Measurements from ENCODE around the gene GNG8. TPM values are rescaled to one million over a fixed set of nuclear protein-coding genes. Genes with fewer than 3 reads are reported as not detected.

GNG8 gene
- total and polyA plus RNA-seq, 2 donors (not counting 1 experiment from before 2014, with no cell fraction given), result 6.7 TPM; not detected in 1

DNA sequence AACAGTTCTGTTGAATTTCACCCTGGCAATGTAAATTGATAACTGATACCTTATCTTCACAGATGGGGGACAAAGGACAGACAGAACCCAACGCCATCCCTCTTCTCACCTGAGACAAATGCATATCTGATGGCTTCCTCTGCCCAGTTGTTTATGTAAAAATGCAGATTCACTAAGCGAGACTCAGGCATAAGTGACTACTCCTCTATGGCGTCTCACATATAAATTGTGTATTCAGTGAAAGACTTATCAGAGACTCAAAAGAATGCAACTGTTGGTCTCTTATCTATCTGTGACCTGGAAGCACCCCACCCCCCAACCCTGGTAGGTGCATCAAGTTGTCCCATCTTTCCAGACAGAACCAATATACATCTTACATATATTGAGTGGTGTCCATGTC lies 48.1 kb downstream of the GNG8 start:
- ChIA-PET POLR2A (no interaction called here), CTCF (interaction anchor here (1.0 kb wide), 1 partner anchor 13 kb away, joined by 3 read pairs; the partner anchor contains the start of gene CALM3)
- Mint-ChIP-seq H3K27ac (no peak overlapping the region), H3K4me1 (no peaks in the 10 kb centered on the region), H3K27me3 (peaks cover 3% of the 10 kb centered on the region), H3K4me3 (no peak overlapping the region), H3K9me3 (ENCODE audit: insufficient read depth) (no peaks in the 10 kb centered on the region)
- intact Hi-C loops (cut with micrococcal nuclease), result no loop called here
- Histone ChIP-seq H3K79me2 (ENCODE audit: control insufficient read depth, insufficient read depth, low read length) (no peaks in the 10 kb centered on the region), H3K4me3 (ENCODE audit: control extremely low read depth in 1 of 5, extremely low read depth in 1 of 5, insufficient read depth in 1 of 5, low read depth in 2 of 5, low read length in 4 of 5) (no peak overlapping the region), H3K9ac (ENCODE audit: low read length) (no peak overlapping the region), H3K4me2 (replicated peaks; ENCODE audit: low read depth, low read length, poor library complexity, severe bottlenecking) (no peak overlapping the region), H3K4me1 (ENCODE audit: control insufficient read depth in 2 of 2, insufficient read depth in 2 of 2, low read length in 2 of 2) (no peaks in the 10 kb centered on the region), H3K27me3 (replicated peaks in 1 of 4; ENCODE audit: control extremely low read depth in 1 of 4, control insufficient read depth in 3 of 4, insufficient read depth in 4 of 4, low read length in 3 of 4) (no peaks in the 10 kb centered on the region), H3K9me3 (ENCODE audit: control extremely low read depth in 1 of 3, control insufficient read depth in 2 of 3, insufficient read depth in 1 of 3, low read length in 2 of 3) (peaks cover 0 to 3% (median 0%) of the 10 kb centered on the region in 3 donors), H4K20me1 (ENCODE audit: control insufficient read depth, insufficient read depth, low read length, poor library complexity, severe bottlenecking) (no peaks in the 10 kb centered on the region), H3K27ac (ENCODE audit: low read length in 2 of 2) (no peak overlapping the region), H3K36me3 (replicated peaks in 1 of 2; ENCODE audit: control extremely low read depth in 1 of 2, control insufficient read depth in 1 of 2, extremely low read depth in 1 of 2, insufficient read depth in 2 of 2, low read length in 1 of 2) (no peaks in the 10 kb centered on the region), H2AFZ (ENCODE audit: insufficient read depth, low read depth, low read length, poor library complexity, severe bottlenecking) (no peak overlapping the region)
- TF ChIP-seq, protein P1, sequence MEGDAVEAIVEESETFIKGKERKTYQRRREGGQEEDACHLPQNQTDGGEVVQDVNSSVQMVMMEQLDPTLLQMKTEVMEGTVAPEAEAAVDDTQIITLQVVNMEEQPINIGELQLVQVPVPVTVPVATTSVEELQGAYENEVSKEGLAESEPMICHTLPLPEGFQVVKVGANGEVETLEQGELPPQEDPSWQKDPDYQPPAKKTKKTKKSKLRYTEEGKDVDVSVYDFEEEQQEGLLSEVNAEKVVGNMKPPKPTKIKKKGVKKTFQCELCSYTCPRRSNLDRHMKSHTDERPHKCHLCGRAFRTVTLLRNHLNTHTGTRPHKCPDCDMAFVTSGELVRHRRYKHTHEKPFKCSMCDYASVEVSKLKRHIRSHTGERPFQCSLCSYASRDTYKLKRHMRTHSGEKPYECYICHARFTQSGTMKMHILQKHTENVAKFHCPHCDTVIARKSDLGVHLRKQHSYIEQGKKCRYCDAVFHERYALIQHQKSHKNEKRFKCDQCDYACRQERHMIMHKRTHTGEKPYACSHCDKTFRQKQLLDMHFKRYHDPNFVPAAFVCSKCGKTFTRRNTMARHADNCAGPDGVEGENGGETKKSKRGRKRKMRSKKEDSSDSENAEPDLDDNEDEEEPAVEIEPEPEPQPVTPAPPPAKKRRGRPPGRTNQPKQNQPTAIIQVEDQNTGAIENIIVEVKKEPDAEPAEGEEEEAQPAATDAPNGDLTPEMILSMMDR (IDR thresholded peaks at IDR 0.05), result no peak
- no peak for TF ChIP-seq EZH2 (IDR thresholded peaks at IDR 0.05; ENCODE audit: borderline replicate concordance, insufficient read depth, low read depth, low read length, poor library complexity, severe bottlenecking)
- DNase-seq (no peak), ATAC-seq (ENCODE audit: low read depth) (no peak)
- no CpG with 5 or more reads among the region's 3 CpGs for WGBS (ENCODE audit: insufficient coverage)

DNA sequence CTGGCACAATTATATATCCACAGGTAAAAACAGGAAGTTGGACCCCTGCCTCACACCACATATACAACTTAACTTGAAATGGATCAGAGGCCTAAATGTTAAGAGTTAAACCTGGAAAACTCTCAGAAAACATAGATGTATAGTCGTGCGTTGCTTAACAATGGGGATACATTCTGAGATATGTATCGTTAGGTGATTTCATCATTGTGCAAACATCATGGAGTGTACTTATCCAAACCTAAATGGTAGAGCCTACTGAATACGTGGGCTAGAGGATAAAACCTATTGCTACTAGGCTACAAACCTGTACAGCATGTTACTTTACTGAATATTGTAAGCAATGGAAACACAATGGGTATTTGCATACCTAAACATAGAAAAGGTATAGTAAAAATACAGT lies 49.7 kb downstream of the GNG8 start:
- Histone ChIP-seq H3K4me2 (replicated peaks; ENCODE audit: low read depth, low read length, poor library complexity, severe bottlenecking) (no peak overlapping the region), H3K27me3 (replicated peaks in 1 of 4; ENCODE audit: control extremely low read depth in 1 of 4, control insufficient read depth in 3 of 4, insufficient read depth in 4 of 4, low read length in 3 of 4) (no peaks in the 10 kb centered on the region), H3K4me3 (ENCODE audit: control extremely low read depth in 1 of 5, extremely low read depth in 1 of 5, insufficient read depth in 1 of 5, low read depth in 2 of 5, low read length in 4 of 5) (no peak overlapping the region), H3K4me1 (ENCODE audit: control insufficient read depth in 2 of 2, insufficient read depth in 2 of 2, low read length in 2 of 2) (no peaks in the 10 kb centered on the region), H2AFZ (ENCODE audit: insufficient read depth, low read depth, low read length, poor library complexity, severe bottlenecking) (no peak overlapping the region), H3K79me2 (ENCODE audit: control insufficient read depth, insufficient read depth, low read length) (no peaks in the 10 kb centered on the region), H3K9me3 (ENCODE audit: control extremely low read depth in 1 of 3, control insufficient read depth in 2 of 3, insufficient read depth in 1 of 3, low read length in 2 of 3) (peaks cover 0 to 3% (median 0%) of the 10 kb centered on the region in 3 donors), H3K36me3 (replicated peaks in 1 of 2; ENCODE audit: control extremely low read depth in 1 of 2, control insufficient read depth in 1 of 2, extremely low read depth in 1 of 2, insufficient read depth in 2 of 2, low read length in 1 of 2) (no peaks in the 10 kb centered on the region), H3K27ac (ENCODE audit: low read length in 2 of 2) (no peak overlapping the region), H4K20me1 (ENCODE audit: control insufficient read depth, insufficient read depth, low read length, poor library complexity, severe bottlenecking) (no peaks in the 10 kb centered on the region), H3K9ac (ENCODE audit: low read length) (no peak overlapping the region)
- CTCF ChIA-PET, result no interaction called here
- intact Hi-C loops (cut with micrococcal nuclease), result no loop called here
- TF ChIP-seq, protein P1 (IDR thresholded peaks at IDR 0.05), result no peak
- no peak for TF ChIP-seq EZH2 (IDR thresholded peaks at IDR 0.05; ENCODE audit: borderline replicate concordance, insufficient read depth, low read depth, low read length, poor library complexity, severe bottlenecking)
- no CpG with 5 or more reads among the region's 4 CpGs for WGBS (ENCODE audit: insufficient coverage)
- POLR2A ChIA-PET, result no interaction called here
- ATAC-seq (ENCODE audit: low read depth) (no peak), DNase-seq (no peak)
- no peak overlapping the region for H3K27ac Mint-ChIP-seq
- H3K27me3 Mint-ChIP-seq, result peaks cover 3% of the 10 kb centered on the region
- H3K4me3 Mint-ChIP-seq, result no peak overlapping the region
- no peaks in the 10 kb centered on the region for H3K4me1 Mint-ChIP-seq
- no peaks in the 10 kb centered on the region for H3K9me3 Mint-ChIP-seq (ENCODE audit: insufficient read depth)

All from B cell (primary cell).